PC-3 (cell line): Measurements from ENCODE around the gene RBM4B.

Experiments used
- EZH2 ChIP-seq: fragments of 300-600 bp; sonication (generic); IDR thresholded peaks from one replicate; pipeline ENCODE4 v1.6.1; 2017; ENCODE audit warnings: antibody characterized with exemption, mild to moderate bottlenecking, low read length; ENCODE audit not compliant: unreplicated experiment
- TF ChIP-seq, protein P1 (sequence below): fragments of 300-600 bp; sonication (generic); conservative IDR thresholded peaks from 2 replicates; pipeline ENCODE4 v1.5.1; 2017; ENCODE audit warnings: antibody characterized with exemption, low read depth, mild to moderate bottlenecking, low read length

DNA sequence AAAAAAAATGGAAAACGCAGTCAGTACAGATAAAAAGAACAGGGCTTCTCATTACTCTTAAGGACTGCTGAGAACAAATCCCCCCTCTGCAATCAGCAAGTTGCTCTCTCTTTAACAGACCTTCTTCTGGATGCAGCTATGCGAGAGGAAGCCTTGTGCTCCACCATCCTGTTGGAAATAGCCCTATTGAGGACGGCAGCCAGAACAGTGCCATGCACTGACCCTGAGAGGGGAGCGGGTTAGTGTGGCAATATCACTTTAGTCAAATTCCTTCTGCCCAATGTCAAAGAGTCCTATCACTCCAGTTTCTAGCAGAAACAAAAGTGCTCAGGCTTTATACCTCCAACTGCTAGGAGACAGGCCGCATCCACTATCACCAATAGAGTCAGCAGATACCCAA is 6.9 kb downstream of the RBM4B start:
- no peak for TF ChIP-seq EZH2
- TF ChIP-seq, protein P1, sequence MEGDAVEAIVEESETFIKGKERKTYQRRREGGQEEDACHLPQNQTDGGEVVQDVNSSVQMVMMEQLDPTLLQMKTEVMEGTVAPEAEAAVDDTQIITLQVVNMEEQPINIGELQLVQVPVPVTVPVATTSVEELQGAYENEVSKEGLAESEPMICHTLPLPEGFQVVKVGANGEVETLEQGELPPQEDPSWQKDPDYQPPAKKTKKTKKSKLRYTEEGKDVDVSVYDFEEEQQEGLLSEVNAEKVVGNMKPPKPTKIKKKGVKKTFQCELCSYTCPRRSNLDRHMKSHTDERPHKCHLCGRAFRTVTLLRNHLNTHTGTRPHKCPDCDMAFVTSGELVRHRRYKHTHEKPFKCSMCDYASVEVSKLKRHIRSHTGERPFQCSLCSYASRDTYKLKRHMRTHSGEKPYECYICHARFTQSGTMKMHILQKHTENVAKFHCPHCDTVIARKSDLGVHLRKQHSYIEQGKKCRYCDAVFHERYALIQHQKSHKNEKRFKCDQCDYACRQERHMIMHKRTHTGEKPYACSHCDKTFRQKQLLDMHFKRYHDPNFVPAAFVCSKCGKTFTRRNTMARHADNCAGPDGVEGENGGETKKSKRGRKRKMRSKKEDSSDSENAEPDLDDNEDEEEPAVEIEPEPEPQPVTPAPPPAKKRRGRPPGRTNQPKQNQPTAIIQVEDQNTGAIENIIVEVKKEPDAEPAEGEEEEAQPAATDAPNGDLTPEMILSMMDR: no peak
